ENCODE data around the gene HELZ. TPM values are rescaled to one million over a fixed set of nuclear protein-coding genes. Genes with fewer than 3 reads are reported as not detected.
A peak's percentile ranks its signal among the peaks of the same experiment; 100 is the strongest.

Gene HELZ
- total and polyA plus RNA-seq, 10 donors = 2.5 to 154 (median 88.7) TPM

DNA sequence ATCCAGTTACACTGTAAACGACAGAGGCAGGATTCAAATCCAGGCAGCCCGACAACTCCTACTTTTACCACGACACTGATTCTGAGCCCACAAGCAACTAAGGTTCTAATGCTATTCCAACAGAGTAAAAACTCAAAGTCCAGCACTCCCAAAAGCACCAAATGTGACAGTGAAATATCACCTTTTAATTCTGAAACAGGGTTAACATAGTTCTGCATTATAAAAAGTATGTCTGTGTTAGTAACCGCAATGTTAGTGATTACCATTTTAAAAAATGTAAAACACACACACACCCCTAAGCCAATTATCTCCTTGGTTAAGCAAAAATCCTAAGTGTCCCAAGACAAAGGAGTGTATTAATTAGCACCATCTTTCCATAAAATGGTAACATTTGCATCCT lies 19.7 kb downstream of the HELZ start:
- Histone ChIP-seq H3K27me3 (replicated peaks in 1 of 7) (no peaks in the 10 kb centered on the region), H3K36me3 (peaks cover 0 to 72% (median 0%) of the 10 kb centered on the region in 6 donors), H3K4me3 (no peak overlapping the region), H3K4me1 (peaks cover 0 to 88% (median 23%) of the 10 kb centered on the region in 6 donors), H3K27ac (no peak overlapping the region), H3K9me3 (no peaks in the 10 kb centered on the region)
- intact Hi-C loops (cut with DNase I; ENCODE audit: low total_unique reads) = no loop called here
- TF ChIP-seq, protein P1, sequence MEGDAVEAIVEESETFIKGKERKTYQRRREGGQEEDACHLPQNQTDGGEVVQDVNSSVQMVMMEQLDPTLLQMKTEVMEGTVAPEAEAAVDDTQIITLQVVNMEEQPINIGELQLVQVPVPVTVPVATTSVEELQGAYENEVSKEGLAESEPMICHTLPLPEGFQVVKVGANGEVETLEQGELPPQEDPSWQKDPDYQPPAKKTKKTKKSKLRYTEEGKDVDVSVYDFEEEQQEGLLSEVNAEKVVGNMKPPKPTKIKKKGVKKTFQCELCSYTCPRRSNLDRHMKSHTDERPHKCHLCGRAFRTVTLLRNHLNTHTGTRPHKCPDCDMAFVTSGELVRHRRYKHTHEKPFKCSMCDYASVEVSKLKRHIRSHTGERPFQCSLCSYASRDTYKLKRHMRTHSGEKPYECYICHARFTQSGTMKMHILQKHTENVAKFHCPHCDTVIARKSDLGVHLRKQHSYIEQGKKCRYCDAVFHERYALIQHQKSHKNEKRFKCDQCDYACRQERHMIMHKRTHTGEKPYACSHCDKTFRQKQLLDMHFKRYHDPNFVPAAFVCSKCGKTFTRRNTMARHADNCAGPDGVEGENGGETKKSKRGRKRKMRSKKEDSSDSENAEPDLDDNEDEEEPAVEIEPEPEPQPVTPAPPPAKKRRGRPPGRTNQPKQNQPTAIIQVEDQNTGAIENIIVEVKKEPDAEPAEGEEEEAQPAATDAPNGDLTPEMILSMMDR (IDR thresholded peaks at IDR 0.05 in 8 of 11, conservative IDR thresholded peaks at IDR 0.05 in 3 of 11) = no peak
- TF ChIP-seq POLR2AphosphoS5 (IDR thresholded peaks at IDR 0.05) (no peak), POLR2A (IDR thresholded peaks at IDR 0.05) (no peak)
- 90 to 97% (median 93%) methylated on average over 4 of the region's 4 CpGs for WGBS, 5 donors
- DNase-seq = no peak

DNA sequence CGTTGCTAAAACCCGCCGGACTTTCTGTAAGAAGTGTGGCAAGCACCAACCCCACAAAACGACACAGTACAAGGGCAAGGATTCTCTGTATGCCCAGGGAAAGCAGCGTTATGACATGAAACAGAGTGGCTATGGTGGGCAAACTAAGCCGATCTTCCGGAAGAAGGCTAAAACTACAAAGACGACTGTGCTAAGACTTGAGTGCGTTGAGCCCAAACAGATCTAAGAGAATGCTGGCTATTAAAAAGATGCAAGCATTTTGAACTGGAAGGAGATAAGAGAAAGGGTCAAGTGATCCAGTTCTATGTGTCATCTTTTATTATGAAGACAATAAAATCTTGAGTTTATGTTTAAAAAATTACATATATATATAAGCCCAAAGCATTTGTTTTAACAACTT lies 20.3 kb downstream of the HELZ start:
- 88 to 95% (median 92%) methylated on average over 9 of the region's 9 CpGs for WGBS, 5 donors
- TF ChIP-seq POLR2A (IDR thresholded peaks at IDR 0.05) (no peak), POLR2AphosphoS5 (IDR thresholded peaks at IDR 0.05) (no peak)
- TF ChIP-seq, protein P1 (IDR thresholded peaks at IDR 0.05 in 8 of 11, conservative IDR thresholded peaks at IDR 0.05 in 3 of 11) = no peak
- intact Hi-C loops (cut with DNase I; ENCODE audit: low total_unique reads) = loop anchor here (5.0 kb wide), 1 partner anchor 73 kb away; no protein-coding TSS in a partner anchor

DNA sequence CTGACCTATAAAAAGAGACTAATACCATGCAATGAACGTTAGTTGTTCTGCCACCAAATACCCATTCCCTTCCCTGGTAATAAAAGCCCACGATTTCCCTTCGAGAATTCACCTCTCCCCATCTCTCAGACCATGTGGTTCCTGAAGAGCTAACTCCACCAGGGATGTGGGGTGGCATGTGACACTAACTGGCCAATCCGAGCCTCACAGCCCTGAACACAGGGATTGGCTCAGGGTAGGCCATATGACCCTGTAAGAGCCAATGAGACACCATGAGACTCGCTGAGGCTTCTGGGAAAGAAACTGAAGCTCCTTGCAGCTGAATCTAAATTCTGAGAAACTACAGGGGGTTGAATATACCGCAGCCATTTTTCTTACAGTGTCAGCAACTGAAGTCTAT lies 21.1 kb downstream of the HELZ start:
- TF ChIP-seq POLR2A (IDR thresholded peaks at IDR 0.05) (no peak), POLR2AphosphoS5 (IDR thresholded peaks at IDR 0.05) (no peak)
- TF ChIP-seq, protein P1 (IDR thresholded peaks at IDR 0.05 in 8 of 11, conservative IDR thresholded peaks at IDR 0.05 in 3 of 11) = no peak
- no peak overlapping the region for H3K27ac ChIP-seq
- no peak for DNase-seq
- peaks cover 0 to 61% (median 0%) of the 10 kb centered on the region in 6 donors for H3K36me3 ChIP-seq
- peaks cover 0 to 88% (median 17%) of the 10 kb centered on the region in 6 donors for H3K4me1 ChIP-seq
- no peaks in the 10 kb centered on the region for H3K27me3 ChIP-seq (replicated peaks in 1 of 7)
- H3K9me3 ChIP-seq = no peaks in the 10 kb centered on the region
- WGBS, 5 donors = 83 to 93% (median 92%) methylated on average over 6 of the region's 6 CpGs
- H3K4me3 ChIP-seq = no peak overlapping the region
- intact Hi-C loops (cut with DNase I; ENCODE audit: low total_unique reads) = loop anchor here (5.0 kb wide), 1 partner anchor 73 kb away; no protein-coding TSS in a partner anchor

More for the DNA sequence above, 20.3 kb downstream of the HELZ start:
- no peak for DNase-seq
- Histone ChIP-seq H3K36me3 (peaks cover 0 to 67% (median 0%) of the 10 kb centered on the region in 6 donors), H3K9me3 (no peaks in the 10 kb centered on the region), H3K4me1 (peaks cover 0 to 88% (median 22%) of the 10 kb centered on the region in 6 donors), H3K27me3 (replicated peaks in 1 of 7) (no peaks in the 10 kb centered on the region), H3K27ac (no peak overlapping the region), H3K4me3 (no peak overlapping the region)

DNA sequence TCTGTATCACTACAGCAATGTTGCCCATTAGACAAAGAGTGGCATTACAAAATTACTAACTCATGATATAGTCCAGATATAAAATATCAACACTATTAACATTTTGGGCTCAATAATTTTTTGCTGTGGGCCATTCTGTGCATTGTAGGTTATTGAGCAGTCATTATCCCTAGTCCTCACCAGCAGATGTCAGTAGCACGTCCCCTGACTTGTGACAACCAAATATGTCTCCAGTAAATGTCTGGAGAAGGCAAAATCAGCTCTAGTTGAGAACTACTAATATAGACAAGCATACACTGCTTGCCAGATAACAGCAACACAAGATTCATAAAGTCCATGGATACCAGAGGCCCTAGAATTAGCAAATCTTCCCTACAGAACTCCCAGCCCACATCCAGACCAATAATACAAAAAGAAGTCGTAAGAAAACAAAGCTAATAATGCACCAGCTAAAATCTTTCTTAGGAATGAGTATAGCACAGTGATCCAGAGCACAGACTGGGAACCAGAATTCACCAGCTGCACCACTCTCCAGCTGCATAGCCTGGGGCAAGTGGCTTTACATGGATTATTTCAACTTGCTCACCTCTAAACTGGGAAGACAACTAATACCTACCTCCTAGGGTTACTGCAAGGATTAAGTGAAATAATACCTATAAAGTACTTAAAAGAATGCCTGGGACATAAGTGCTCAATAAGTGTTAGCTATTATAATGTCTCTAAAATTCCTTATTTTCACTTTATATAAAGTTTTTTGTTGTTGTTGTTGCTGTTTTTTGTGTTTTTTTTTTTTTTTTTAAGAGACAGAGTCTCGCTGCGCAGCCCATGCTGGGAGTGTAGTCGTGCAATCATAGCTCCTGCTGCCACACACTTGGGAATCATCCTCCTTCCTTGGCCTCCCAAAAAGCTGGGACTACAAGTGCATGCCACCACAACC lies 23.7 kb downstream of the HELZ start:
- intact Hi-C loops (cut with DNase I; ENCODE audit: low total_unique reads) = loop anchor here (5.0 kb wide), 1 partner anchor 76 kb away; no protein-coding TSS in a partner anchor
- peaks cover 0 to 77% (median 19%) of the 10 kb centered on the region in 6 donors for H3K4me1 ChIP-seq

More for the DNA sequence above, 23.7 kb downstream of the HELZ start:
- H3K36me3 ChIP-seq = peaks cover 0 to 61% (median 16%) of the 10 kb centered on the region in 6 donors
- no peak for TF ChIP-seq POLR2AphosphoS5 (IDR thresholded peaks at IDR 0.05)
- TF ChIP-seq, protein P1 (IDR thresholded peaks at IDR 0.05 in 8 of 11, conservative IDR thresholded peaks at IDR 0.05 in 3 of 11) = peak in 9 of 11 experiments; percentile 27 to 66 (median 45)
- no peaks in the 10 kb centered on the region for H3K9me3 ChIP-seq
- no peak overlapping the region for H3K27ac ChIP-seq
- no peaks in the 10 kb centered on the region for H3K27me3 ChIP-seq (replicated peaks in 1 of 7)
- DNase-seq = no peak
- H3K4me3 ChIP-seq = no peak overlapping the region
- WGBS, 5 donors = 78 to 92% (median 83%) methylated on average over 5 of the region's 5 CpGs
